NT2/D1 (cell line): Measurements from ENCODE around the gene ARHGAP21.

Experiments
- SUZ12 ChIP-seq: IDR thresholded peaks from 2 replicates; pipeline ENCODE4 v1.6.1; 2011; ENCODE audit not compliant: insufficient read length, insufficient read depth; ENCODE audit errors: extremely low read depth
- YY1 ChIP-seq: IDR thresholded peaks from 2 replicates; pipeline ENCODE4 v1.6.1; 2011; ENCODE audit not compliant: insufficient read length, insufficient read depth
- ZNF274 ChIP-seq: IDR thresholded peaks from 2 replicates; pipeline ENCODE4 v1.6.1; 2011; ENCODE audit warnings: mild to moderate bottlenecking, low read depth, low read length

DNA sequence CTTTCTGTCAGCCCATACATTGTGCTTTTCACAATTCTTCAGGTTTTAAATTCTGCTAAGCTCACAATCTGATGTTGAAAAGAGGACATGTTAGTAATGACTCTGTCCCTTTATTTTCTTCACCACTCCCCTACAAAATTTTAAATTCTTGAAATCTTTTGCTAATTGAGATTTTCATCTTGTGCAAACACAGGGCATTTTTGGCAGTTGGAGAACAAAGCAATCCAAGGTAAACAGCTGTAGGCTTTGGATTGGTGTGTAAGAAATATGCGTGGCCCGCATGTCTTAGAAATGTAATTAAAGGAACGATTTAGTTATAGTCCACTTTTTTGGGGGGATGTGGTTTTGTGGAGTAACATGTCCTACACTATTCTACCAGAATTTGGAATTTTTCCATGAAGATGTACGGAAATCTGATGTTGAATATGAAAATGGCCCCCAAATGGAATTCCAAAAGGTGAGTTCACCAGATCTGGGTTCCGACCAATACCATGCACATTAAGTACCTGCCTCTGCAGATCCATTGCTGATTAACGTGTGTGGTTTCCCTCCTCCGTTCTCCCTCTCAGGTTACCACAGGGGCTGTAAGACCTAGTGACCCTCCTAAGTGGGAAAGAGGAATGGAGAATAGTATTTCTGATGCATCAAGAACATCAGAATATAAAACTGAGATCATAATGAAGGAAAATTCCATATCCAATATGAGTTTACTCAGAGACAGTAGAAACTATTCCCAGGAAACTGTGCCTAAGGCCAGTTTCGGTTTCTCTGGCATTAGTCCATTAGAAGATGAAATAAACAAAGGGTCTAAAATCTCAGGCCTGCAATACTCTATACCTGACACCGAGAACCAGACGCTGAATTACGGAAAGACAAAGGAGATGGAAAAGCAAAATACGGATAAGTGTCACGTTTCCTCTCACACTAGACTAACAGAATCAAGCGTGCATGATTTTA is 181.1 kb downstream of the ARHGAP21 start:
- TF ChIP-seq ZNF274 (no peak), YY1 (no peak), SUZ12 (no peak)
